ELR (cell line): ENCODE results near the gene ATP7B.
"Not testable (repeated sequence)": the region's sequence is repeated elsewhere in the genome, so short reads cannot be mapped to it uniquely, and the experiment has no call there.

Source experiments
- DNase-seq: peaks from one replicate; pipeline ENCODE4 v3.0.0-alpha.2; 2015; ENCODE audit warnings: low read depth

ATP7B gene

GRCh38 chr13:51922771-51923480 lies 88.3 kb downstream of the ATP7B start:
- no peak for DNase-seq

GRCh38 chr13:51921790-51922740 lies 89.2 kb downstream of the ATP7B start:
- no peak for DNase-seq

DNA sequence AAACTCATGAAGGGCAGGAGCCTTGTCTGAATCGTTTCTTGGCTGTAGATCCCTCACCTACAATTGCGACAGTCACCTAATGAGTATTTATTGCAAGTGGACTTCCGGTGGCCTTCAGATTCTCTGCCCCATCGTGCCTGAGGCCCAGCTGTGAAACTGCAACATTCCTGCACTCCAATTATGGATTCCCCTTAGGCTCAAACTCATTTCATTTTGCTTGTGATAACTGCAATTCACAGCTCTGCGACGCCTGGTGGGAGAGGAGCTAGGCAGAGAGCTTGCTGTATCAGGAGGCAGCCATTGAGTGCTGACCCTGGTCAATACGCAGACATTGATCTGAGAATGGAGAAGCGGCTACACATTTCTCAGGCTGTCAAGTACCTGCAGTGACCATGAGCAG lies 90.5 kb downstream of the ATP7B start:
- no peak for DNase-seq

- no peak for DNase-seq
Observed at GRCh38 chr13:51920267-51920666, 91.0 kb downstream of the ATP7B start.

GRCh38 chr13:51919531-51919930 lies 91.7 kb downstream of the ATP7B start:
- DNase-seq: no peak

GRCh38 chr13:51916962-51917361 lies 94.3 kb downstream of the ATP7B start:
- DNase-seq: no peak

GRCh38 chr13:51916051-51916818 lies 95.0 kb downstream of the ATP7B start:
- DNase-seq: no peak

DNA sequence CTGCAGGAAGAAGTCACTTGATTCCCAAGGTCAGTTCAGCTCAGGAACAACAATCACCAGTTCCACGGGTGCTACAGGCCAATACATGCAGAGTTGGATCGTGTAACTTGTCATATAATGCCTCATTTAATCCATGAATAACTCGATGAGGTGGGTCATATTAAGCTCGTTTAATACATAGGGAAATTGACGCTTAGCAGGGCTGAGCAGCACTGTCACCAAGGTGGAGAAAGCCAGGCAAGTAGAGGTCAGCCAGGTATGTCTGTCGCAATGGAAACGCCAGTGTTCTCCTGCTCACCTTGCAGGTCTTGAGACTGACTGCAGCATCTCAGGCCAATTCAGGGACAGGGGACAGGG lies 97.1 kb downstream of the ATP7B start:
- DNase-seq: no peak

- peak; percentile 13 for DNase-seq
Observed at GRCh38 chr13:51913421-51914136, 97.7 kb downstream of the ATP7B start.

DNA sequence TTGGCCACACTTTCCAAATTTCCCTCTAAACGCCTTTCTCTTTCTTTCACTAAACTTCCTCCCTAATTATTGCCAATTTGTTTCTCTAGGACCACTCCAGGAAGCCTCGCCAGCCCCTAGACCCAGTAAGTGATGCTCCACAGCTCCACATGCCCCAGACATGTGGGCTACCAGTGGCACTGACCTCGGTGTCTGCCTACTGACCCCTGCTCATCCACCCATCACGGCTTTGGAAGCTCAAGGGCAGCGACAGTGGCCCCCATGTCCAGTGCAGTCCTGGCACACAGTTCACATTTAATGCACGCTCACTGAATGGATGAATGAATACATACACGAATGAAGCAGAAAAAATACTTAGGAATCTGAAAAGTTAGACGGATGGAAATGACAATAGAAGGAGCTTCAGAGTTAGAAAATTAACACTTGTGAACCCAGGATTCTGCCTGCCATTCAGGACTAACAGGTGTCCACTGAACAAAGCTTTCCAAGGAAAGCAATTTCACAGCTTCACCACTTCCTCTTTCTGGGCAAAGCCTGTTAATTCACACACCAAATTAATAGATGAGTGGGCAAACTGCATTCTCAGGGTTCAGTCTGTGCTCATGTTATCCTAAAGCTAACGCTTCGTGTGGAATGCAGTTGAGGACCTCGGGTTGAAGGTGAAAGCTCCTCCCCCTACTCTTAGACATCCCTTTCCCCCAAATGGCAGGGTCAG lies 98.6 kb downstream of the ATP7B start:
- DNase-seq: no peak

DNA sequence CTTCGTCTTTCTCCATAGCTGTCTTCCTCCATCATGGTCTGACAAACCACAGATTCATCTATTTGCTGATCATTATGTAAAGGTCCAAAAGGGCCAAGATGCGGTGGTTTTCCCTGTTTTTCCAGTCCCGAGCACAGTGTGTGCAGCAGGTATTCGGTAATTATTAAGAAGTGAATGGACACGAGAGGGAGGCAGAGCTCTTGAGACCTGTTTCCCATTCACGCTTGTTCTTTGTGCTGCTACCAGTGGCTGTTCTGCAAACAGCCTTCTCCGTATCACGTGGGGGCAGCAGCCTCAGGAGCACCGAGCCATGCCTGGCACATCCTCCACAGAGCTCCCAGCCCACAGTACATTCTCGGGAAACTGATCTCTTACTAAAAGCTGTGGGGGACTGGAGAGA lies 99.2 kb downstream of the ATP7B start:
- no peak for DNase-seq

GRCh38 chr13:51910508-51910907 lies 100.7 kb downstream of the ATP7B start:
- no peak for DNase-seq

GRCh38 chr13:51909265-51909664 lies 102.0 kb downstream of the ATP7B start:
- DNase-seq: not testable (repeated sequence)

DNA sequence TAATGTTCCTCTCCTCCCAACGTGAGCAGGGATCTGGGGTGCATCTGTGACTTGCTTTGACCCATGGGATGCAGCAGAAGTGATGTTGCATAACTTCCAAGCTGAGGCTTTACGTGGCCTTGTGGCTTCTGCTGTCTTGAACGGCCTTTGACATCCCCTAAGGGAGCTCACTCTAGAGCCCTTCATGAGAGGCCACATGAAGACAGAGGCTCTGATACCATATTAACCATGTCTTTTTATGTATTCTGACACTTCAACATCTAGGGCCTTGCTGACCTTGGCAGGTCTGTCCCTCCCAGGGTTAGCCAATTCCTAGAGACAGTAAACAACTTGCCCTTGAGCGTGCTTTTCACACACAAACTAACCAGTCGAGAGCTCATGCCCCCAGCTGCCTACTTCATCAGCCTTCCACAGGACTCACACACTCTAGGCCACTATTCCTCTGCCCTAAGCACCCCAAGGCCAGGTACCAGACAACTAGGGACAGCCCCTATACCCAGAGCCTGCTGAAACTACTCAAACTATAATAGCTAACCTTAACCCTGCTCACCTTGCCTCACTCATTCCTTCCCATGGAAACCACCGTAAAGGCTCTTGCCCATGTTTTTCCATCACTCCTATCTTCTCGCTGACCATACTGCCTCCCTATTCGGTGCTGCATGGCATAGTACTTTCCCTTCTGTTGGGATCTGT lies 104.1 kb downstream of the ATP7B start:
- DNase-seq: no peak

GRCh38 chr13:51906581-51906980 lies 104.7 kb downstream of the ATP7B start:
- DNase-seq: no peak

DNA sequence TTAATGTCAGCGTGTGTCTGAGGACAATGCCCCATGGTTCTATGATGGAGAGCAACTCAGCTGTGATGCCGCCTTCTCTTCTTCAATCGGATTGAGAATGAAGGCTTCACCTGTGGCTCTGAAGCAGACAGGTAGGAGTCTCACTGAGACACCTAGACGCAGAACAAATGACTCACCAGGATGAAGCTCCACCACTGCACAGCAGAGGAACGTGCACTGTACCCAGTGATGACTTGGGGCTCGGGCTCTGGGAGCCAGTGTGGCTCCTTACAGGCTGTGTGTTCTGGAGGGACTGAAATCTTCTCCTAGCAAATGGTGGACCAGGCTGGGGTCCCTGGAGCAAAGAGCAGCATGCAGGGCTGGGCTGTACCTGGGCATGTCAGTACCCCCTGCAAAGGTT lies 105.5 kb downstream of the ATP7B start:
- DNase-seq: no peak

GRCh38 chr13:51902776-51903175 lies 108.5 kb downstream of the ATP7B start:
- DNase-seq: no peak

DNA sequence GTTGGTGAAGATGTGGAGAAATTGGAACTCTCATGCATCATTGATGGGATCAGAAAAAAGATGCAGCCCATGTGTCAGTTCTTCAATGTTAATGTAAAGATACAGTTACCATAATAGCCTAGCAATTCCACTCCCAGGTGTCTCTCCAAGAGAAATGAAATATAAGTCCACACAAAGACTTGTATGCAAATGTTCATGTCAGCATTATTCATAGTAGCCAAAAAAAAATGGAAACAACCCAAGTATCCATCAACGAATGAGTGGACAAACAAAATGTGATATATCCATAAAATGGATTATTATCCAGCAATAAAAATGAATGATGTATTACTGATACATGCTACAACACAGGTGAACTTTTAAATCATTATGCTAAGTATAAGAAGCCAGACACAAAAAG lies 110.8 kb downstream of the ATP7B start:
- DNase-seq: no peak

- DNase-seq: peak; percentile 62
Observed at GRCh38 chr13:51895906-51896888, 115.1 kb downstream of the ATP7B start.
